HepG2 (cell line): ENCODE results near the gene ARF5. TPM values are rescaled to one million over a fixed set of nuclear protein-coding genes. Genes with fewer than 3 reads are reported as not detected.

Source experiments
- ATAC-seq: fragments of 200-7000 bp; cut with Tn5 transposase; 3 replicates; pipeline ENCODE4 v1.9.1; 2020; ENCODE audit warnings: mild to moderate bottlenecking, moderate library complexity
- BruUV-seq: library from RNA; stranded (reverse); fragments of 400-500 nt; replicated peaks from 2 replicates; lab custom pipeline; 2021; lab: Mats Ljungman, UMichigan
- CTCF ChIA-PET: fragments of 300-600 bp; formaldehyde crosslinking; extraction: SDS; loops from one replicate; lab custom pipeline; 2021; ENCODE audit warnings: low total read pairs, inconsistent platforms, low intra/inter-chr PET ratio; lab: Yijun Ruan, JAX
- POLR2A ChIA-PET: fragments of 350-600 bp; sonication (Branson Sonifier 250); formaldehyde crosslinking; loops from one replicate; lab custom pipeline; 2020; ENCODE audit warnings: antibody characterized with exemption, inconsistent platforms; lab: Yijun Ruan, JAX
- DNase-seq: peaks from one replicate; pipeline ENCODE4 v3.0.0-alpha.2; 2015; ENCODE audit warnings: low spot score
- FAIRE-seq: peaks from 3 replicates; lab custom pipeline; 2011; peaks lifted over from hg19 to GRCh38; lab: Jason Lieb, UNC
- H2AFZ ChIP-seq: one replicate; pipeline ENCODE4 v1.6.1; 2011; ENCODE audit warnings: low read length, inconsistent platforms
- H3K27ac ChIP-seq: fragments of 300-600 bp; 3 replicates; pipeline ENCODE4 v1.8.0; 2011; ENCODE audit warnings: mixed run types, mild to moderate bottlenecking, mixed read lengths, low read length, inconsistent platforms; ENCODE audit not compliant: insufficient read depth; ENCODE audit errors: extremely low read length
- H3K27me3 ChIP-seq, 2 experiments: fragments of 200-600 bp in 1 of 2; 2 replicates in 1 of 2; 3 replicates in 1 of 2; pipeline versions ENCODE4 v1.6.0 to v1.8.0; 2011; ENCODE audit warnings: low read length in 2 of 2, mild to moderate bottlenecking in 2 of 2, moderate library complexity in 2 of 2, inconsistent platforms in 1 of 2; ENCODE audit not compliant: insufficient read depth in 2 of 2, control insufficient read depth in 1 of 2
- H3K36me3 ChIP-seq, 2 experiments: fragments of 200-600 bp in 1 of 2; replicated peaks in 1 of 2; 2 replicates in 1 of 2; 3 replicates in 1 of 2; pipeline versions ENCODE4 v1.5.1 to v1.8.0; 2011; ENCODE audit warnings: low read length in 2 of 2, inconsistent platforms in 1 of 2; ENCODE audit not compliant: insufficient read depth in 2 of 2, control insufficient read depth in 1 of 2
- H3K4me1 ChIP-seq: 2 replicates; pipeline ENCODE4 v1.5.1; 2012; ENCODE audit warnings: low read length, inconsistent platforms; ENCODE audit not compliant: insufficient read depth
- H3K4me2 ChIP-seq: 2 replicates; pipeline ENCODE4 v1.6.0; 2011; ENCODE audit warnings: low read depth, low read length, inconsistent platforms
- H3K4me3 ChIP-seq, 3 experiments: fragments of 200-600 bp in 1 of 3; sonication (generic), shearing (Covaris generic) in 1 of 3; replicated peaks in 1 of 3; 2 replicates each; pipeline ENCODE4 v1.5.1; 2011 to 2016; ENCODE audit warnings: low read length in 3 of 3, inconsistent platforms in 2 of 3, low read depth in 2 of 3, mild to moderate bottlenecking in 2 of 3, control low read depth in 1 of 3, mixed read lengths in 1 of 3; ENCODE audit not compliant: insufficient read depth in 1 of 3
- H3K79me2 ChIP-seq: one replicate; pipeline ENCODE4 v1.6.1; 2011; ENCODE audit warnings: low read length, inconsistent platforms; ENCODE audit not compliant: insufficient read depth
- H3K9ac ChIP-seq: 2 replicates; pipeline ENCODE4 v1.6.0; 2011; ENCODE audit warnings: mild to moderate bottlenecking, low read depth, low read length, inconsistent platforms; ENCODE audit not compliant: insufficient read depth
- H3K9me3 ChIP-seq: 2 replicates; pipeline ENCODE4 v1.5.1; 2012; ENCODE audit warnings: mild to moderate bottlenecking, low read length
- H4K20me1 ChIP-seq: 2 replicates; pipeline ENCODE4 v1.6.0; 2011; ENCODE audit warnings: inconsistent platforms, mild to moderate bottlenecking, low read length, moderate library complexity; ENCODE audit not compliant: insufficient read depth
- ETV6 ChIP-seq: sonication (generic); formaldehyde crosslinking; conservative IDR thresholded peaks from 2 replicates; pipeline ENCODE4 v1.4.0; 2020; ENCODE audit warnings: missing genetic modification reagents
- MXI1 ChIP-seq: IDR thresholded peaks from 3 replicates; pipeline ENCODE4 v1.6.1; 2012; ENCODE audit warnings: low read depth, low read length, inconsistent platforms, borderline replicate concordance
- RAD51 ChIP-seq: fragments of 450-650 bp; IDR thresholded peaks from 2 replicates; pipeline ENCODE4 v1.6.1; 2016; ENCODE audit warnings: borderline replicate concordance
- SNRNP70 ChIP-seq: fragments of 200-400 bp; formaldehyde crosslinking; IDR thresholded peaks from 2 replicates; pipeline ENCODE4 v1.6.1; 2017; ENCODE audit warnings: mild to moderate bottlenecking, low read depth, low read length, moderate library complexity
- ZNF326 ChIP-seq: sonication (generic); formaldehyde crosslinking; IDR thresholded peaks from 2 replicates; pipeline ENCODE4 v1.4.0; 2020; ENCODE audit warnings: missing genetic modification reagents, borderline replicate concordance
- ZNF460 ChIP-seq: sonication (generic); formaldehyde crosslinking; IDR thresholded peaks from 2 replicates; pipeline ENCODE4 v1.5.1; 2020; ENCODE audit warnings: missing genetic modification reagents, mild to moderate bottlenecking, borderline replicate concordance
- ZNF570 ChIP-seq: sonication (generic); formaldehyde crosslinking; IDR thresholded peaks from 2 replicates; pipeline ENCODE4 v1.4.0; 2020; ENCODE audit warnings: mild to moderate bottlenecking, missing genetic modification reagents, borderline replicate concordance
- ZNF737 ChIP-seq: sonication (generic); formaldehyde crosslinking; IDR thresholded peaks from 2 replicates; pipeline ENCODE4 v1.5.0; 2020; ENCODE audit warnings: missing genetic modification reagents, mild to moderate bottlenecking, borderline replicate concordance
- WGBS: methylation state at CpG from one replicate; pipeline ENCODE4 v1.1.6; 2017; ENCODE audit warnings: low lambda C conversion rate; 5-methylcytosine and 5-hydroxymethylcytosine counted together
- in situ Hi-C: cut with HindIII; loops from 2 replicates; pipeline ENCODE4 v1.10.0; 2017; ENCODE audit warnings: low pct_unique_long_range_greater_than_20kb; ENCODE audit not compliant: extremely low pct_ligation_motif_present
- intact Hi-C: fragments of 100-400 bp; cut with micrococcal nuclease; formaldehyde crosslinking; loops from one replicate; pipeline ENCODE4 v1.10.0; 2022; ENCODE audit not compliant: unreplicated experiment
- polyA plus RNA-seq, 8 experiments: library from polyadenylated mRNA; depleted of rRNA in 3 of 8; stranded (reverse) in 7 of 8; unstranded in 1 of 8; fragments of >200 nt; fragmentation: Illumina TruSeq in 4 of 8; extraction: Trizol in 4 of 8; gene quantifications; 2 replicates each; pipeline versions ENCODE4 v1.2.1 to v1.2.3, GENCODE V29; 2011 to 2016; ENCODE audit warnings: low read depth in 4 of 8, missing spikeins in 1 of 8, mixed read lengths in 1 of 8; ENCODE audit not compliant: insufficient read depth in 1 of 8
- total RNA-seq, 5 experiments: library from RNA; depleted of rRNA; stranded (reverse); fragments of >200 nt; fragmentation: Illumina TruSeq; extraction: Trizol; gene quantifications; 2 replicates each; pipeline ENCODE4 v1.2.3, GENCODE V29; 2016; ENCODE audit warnings: low read depth in 1 of 5
- TF ChIP-seq, protein P1 (sequence below): sonication (generic); formaldehyde crosslinking; IDR thresholded peaks from 2 replicates; pipeline ENCODE4 v1.5.0; 2020; ENCODE audit warnings: missing genetic modification reagents
- TF ChIP-seq, protein P2 (sequence below): sonication (generic); formaldehyde crosslinking; IDR thresholded peaks from 2 replicates; pipeline ENCODE4 v1.9.0; 2021; ENCODE audit warnings: missing genetic modification reagents, borderline replicate concordance

Gene ARF5
- total and polyA plus RNA-seq, 2 of the 13 experiments (the other 11 are each of a cell fraction or from before 2014, with no cell fraction given), result 109 to 135 TPM

DNA sequence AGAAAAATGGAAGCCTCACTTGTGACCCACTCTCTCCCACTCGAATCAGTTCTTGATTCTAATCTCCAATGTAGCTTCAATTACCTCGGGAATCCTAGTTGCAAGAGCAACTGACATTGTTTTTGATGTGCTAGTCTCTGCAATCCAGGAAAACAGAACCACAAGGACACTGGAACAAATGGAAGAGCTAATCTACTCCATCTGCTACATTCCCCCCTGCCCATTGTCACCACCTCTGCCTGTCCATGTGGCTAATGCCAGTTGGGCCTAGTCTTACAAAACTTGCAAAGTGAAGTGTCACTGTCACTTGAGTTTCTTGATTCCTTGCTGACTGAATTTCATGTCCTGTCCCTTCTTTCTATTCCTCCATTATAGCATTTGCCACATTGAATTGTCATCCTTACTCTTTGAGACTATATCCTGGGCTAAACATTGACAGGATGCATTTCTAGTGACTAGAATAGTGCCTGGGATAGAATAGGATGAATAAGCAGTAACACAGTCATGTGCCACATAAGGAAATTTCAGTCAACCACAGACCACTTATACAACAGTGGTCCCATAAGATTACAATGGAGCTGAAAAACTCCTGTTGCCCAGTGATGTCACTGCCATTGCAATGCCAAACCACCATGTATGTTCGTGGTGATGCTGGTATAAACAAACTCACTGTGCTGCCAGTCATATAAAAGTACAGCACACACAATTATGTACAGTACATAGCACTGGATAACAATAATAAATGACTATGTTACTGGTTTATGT lies 16.3 kb upstream of the ARF5 start:
- H3K9ac ChIP-seq, result no peak overlapping the region
- H3K4me2 ChIP-seq, result no peak overlapping the region
- no peaks in the 10 kb centered on the region for H3K4me1 ChIP-seq
- CTCF ChIA-PET, result no interaction called here
- no peaks in the 10 kb centered on the region for H3K36me3 ChIP-seq
- no peak for TF ChIP-seq ZNF570
- TF ChIP-seq, protein P1, sequence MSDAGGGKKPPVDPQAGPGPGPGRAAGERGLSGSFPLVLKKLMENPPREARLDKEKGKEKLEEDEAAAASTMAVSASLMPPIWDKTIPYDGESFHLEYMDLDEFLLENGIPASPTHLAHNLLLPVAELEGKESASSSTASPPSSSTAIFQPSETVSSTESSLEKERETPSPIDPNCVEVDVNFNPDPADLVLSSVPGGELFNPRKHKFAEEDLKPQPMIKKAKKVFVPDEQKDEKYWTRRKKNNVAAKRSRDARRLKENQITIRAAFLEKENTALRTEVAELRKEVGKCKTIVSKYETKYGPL (CRISPR knock-in tag), result no peak
- TF ChIP-seq, protein P2, sequence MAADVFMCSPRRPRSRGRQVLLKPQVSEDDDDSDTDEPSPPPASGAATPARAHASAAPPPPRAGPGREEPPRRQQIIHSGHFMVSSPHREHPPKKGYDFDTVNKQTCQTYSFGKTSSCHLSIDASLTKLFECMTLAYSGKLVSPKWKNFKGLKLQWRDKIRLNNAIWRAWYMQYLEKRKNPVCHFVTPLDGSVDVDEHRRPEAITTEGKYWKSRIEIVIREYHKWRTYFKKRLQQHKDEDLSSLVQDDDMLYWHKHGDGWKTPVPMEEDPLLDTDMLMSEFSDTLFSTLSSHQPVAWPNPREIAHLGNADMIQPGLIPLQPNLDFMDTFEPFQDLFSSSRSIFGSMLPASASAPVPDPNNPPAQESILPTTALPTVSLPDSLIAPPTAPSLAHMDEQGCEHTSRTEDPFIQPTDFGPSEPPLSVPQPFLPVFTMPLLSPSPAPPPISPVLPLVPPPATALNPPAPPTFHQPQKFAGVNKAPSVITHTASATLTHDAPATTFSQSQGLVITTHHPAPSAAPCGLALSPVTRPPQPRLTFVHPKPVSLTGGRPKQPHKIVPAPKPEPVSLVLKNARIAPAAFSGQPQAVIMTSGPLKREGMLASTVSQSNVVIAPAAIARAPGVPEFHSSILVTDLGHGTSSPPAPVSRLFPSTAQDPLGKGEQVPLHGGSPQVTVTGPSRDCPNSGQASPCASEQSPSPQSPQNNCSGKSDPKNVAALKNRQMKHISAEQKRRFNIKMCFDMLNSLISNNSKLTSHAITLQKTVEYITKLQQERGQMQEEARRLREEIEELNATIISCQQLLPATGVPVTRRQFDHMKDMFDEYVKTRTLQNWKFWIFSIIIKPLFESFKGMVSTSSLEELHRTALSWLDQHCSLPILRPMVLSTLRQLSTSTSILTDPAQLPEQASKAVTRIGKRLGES, result no peak
- no peak for TF ChIP-seq ZNF460 (CRISPR knock-in tag)
- no peak for TF ChIP-seq RAD51
- TF ChIP-seq ETV6 (CRISPR knock-in tag), result no peak
- TF ChIP-seq MXI1, result no peak
- TF ChIP-seq ZNF326 (CRISPR knock-in tag), result no peak
- TF ChIP-seq SNRNP70, result no peak
- no peak for TF ChIP-seq ZNF737 (CRISPR knock-in tag)
- TF ChIP-seq, all 625 proteins: peak for 0
- Histone ChIP-seq H3K79me2 (no peaks in the 10 kb centered on the region), H3K27me3 (no peaks in the 10 kb centered on the region), H3K27ac (no peak overlapping the region), H3K9me3 (no peaks in the 10 kb centered on the region), H4K20me1 (no peaks in the 10 kb centered on the region), H2AFZ (no peak overlapping the region), H3K4me3 (no peak overlapping the region)
- ATAC-seq (no peak), DNase-seq (no peak), FAIRE-seq (no peak)
- in situ Hi-C loops, result no loop called here
- POLR2A ChIA-PET, result no interaction called here
- no TSS peak for BruUV-seq
- intact Hi-C loops, result no loop called here
- 12% methylated on average over 3 of the region's 3 CpGs for WGBS
